Measurements from ENCODE around the gene GABRD. TPM values are rescaled to one million over a fixed set of nuclear protein-coding genes. Genes with fewer than 3 reads are reported as not detected.

GABRD gene
- total and polyA plus RNA-seq, 2 donors (not counting 3 experiments of a cell fraction or from before 2014, with no cell fraction given), result not detected

GRCh38 chr1:1979482-1980165 lies 39.5 kb upstream of the GABRD start:
- H3K79me2 ChIP-seq (ENCODE audit: control insufficient read depth, insufficient read depth, low read length), result no peaks in the 10 kb centered on the region
- H3K4me1 ChIP-seq (ENCODE audit: control insufficient read depth, extremely low read depth, insufficient read depth, low read length), result no peaks in the 10 kb centered on the region
- no peak overlapping the region for H2AFZ ChIP-seq (ENCODE audit: low read depth, low read length)
- no peaks in the 10 kb centered on the region for H3K36me3 ChIP-seq (ENCODE audit: control insufficient read depth in 2 of 2, extremely low read depth in 1 of 2, insufficient read depth in 2 of 2, low read length in 2 of 2)
- ChIA-PET CTCF (no interaction called here), POLR2A (no interaction called here)
- no TSS peak for BruUV-seq (replicated peaks)
- TF ChIP-seq MAX (IDR thresholded peaks at IDR 0.05; ENCODE audit: insufficient read depth, insufficient read length) (no peak), POLR2A (IDR thresholded peaks at IDR 0.05; ENCODE audit: low read depth, low read length) (no peak), CTCF (IDR thresholded peaks at IDR 0.05; ENCODE audit: extremely low read depth in 1 of 2, insufficient read depth in 1 of 2, low read depth in 1 of 2, low read length in 2 of 2) (no peak), JUN (IDR thresholded peaks at IDR 0.05; ENCODE audit: borderline replicate concordance, insufficient read depth, insufficient read length, low read depth) (no peak), EZH2 (IDR thresholded peaks at IDR 0.05; ENCODE audit: borderline replicate concordance, low read depth, low read length, severe bottlenecking) (no peak), MYC (IDR thresholded peaks at IDR 0.05; ENCODE audit: low read depth, low read length) (no peak), FOS (IDR thresholded peaks at IDR 0.05; ENCODE audit: borderline replicate concordance, insufficient read depth, low read length) (no peak), GATA2 (IDR thresholded peaks at IDR 0.05; ENCODE audit: insufficient read depth, insufficient read length, low read depth, low read length) (no peak), POLR2AphosphoS5 (IDR thresholded peaks at IDR 0.05; ENCODE audit: insufficient read depth, low read depth, low read length) (no peak)
- H3K9me3 ChIP-seq (replicated peaks; ENCODE audit: control insufficient read depth, insufficient read depth, low read length), result no peaks in the 10 kb centered on the region
- no peak for FAIRE-seq
- H3K4me3 ChIP-seq (replicated peaks in 1 of 3; ENCODE audit: insufficient read depth in 1 of 3, low read depth in 1 of 3, low read length in 3 of 3), result no peak overlapping the region
- no peak for DNase-seq (ENCODE audit: low read depth, low spot score)
- dilution Hi-C loops (cut with MboI; ENCODE audit: extremely low pct_ligation_motif_present, low sequenced_read_pairs), result no loop called here
- H3K9ac ChIP-seq (replicated peaks; ENCODE audit: extremely low read depth, insufficient read depth, low read length), result no peak overlapping the region
- no peaks in the 10 kb centered on the region for H3K9me1 ChIP-seq (replicated peaks; ENCODE audit: control insufficient read depth, extremely low read depth, insufficient read depth, low read length)
- intact Hi-C loops (cut with micrococcal nuclease), result no loop called here
- no peaks in the 10 kb centered on the region for H3K27me3 ChIP-seq (ENCODE audit: control insufficient read depth in 2 of 2, insufficient read depth in 2 of 2, low read length in 2 of 2)
- H3K4me2 ChIP-seq (ENCODE audit: insufficient read depth, low read length), result no peak overlapping the region
- H4K20me1 ChIP-seq (replicated peaks; ENCODE audit: control insufficient read depth, extremely low read depth, insufficient read depth, low read length), result no peaks in the 10 kb centered on the region
- H3K27ac ChIP-seq (ENCODE audit: insufficient read depth, low read depth, low read length), result no peak overlapping the region

Measured in endothelial cell of umbilical vein (primary cell).